K562 (cell line): ENCODE measurements around the gene CNGA1.

Source experiments
- BACH1 ChIP-seq: fragments of 200-800 bp; sonication (Bioruptor generic); IDR thresholded peaks from 2 replicates; pipeline ENCODE4 v1.6.1; 2016; ENCODE audit warnings: missing genetic modification characterization, missing compliant biosample characterization
- CHD4 ChIP-seq: fragments of 200-600 bp; sonication (generic); IDR thresholded peaks from 3 replicates; pipeline ENCODE4 v1.6.1; 2012; ENCODE audit warnings: low read depth, mild to moderate bottlenecking, mixed read lengths, low read length, inconsistent platforms; ENCODE audit not compliant: insufficient read depth, insufficient replicate concordance, poor library complexity, severe bottlenecking
- FOSL1 ChIP-seq: fragments of 200-800 bp; sonication (Bioruptor generic); conservative IDR thresholded peaks from 2 replicates; pipeline ENCODE4 v1.6.1; 2016; ENCODE audit warnings: missing genetic modification characterization, missing compliant biosample characterization
- GABPB1 ChIP-seq: sonication (generic); formaldehyde crosslinking; IDR thresholded peaks from 2 replicates; pipeline ENCODE4 v1.8.0; 2022; ENCODE audit warnings: mild to moderate bottlenecking, missing genetic modification reagents
- HDGF ChIP-seq: fragments of 450-650 bp; IDR thresholded peaks from 2 replicates; pipeline ENCODE4 v1.6.1; 2016
- MYC ChIP-seq, 2 experiments: fragments of 250-450 bp in 1 of 2; sonication (Bioruptor Pico) in 1 of 2; IDR thresholded peaks; 2 replicates each; pipeline versions ENCODE4 v1.5.1 to v1.6.1; 2012 to 2021; ENCODE audit warnings: low read depth in 2 of 2, borderline replicate concordance in 1 of 2, improper control_type of control experiment in 1 of 2, low read length in 1 of 2, mild to moderate bottlenecking in 1 of 2, moderate library complexity in 1 of 2
- POLR2A ChIP-seq: fragments of 450-650 bp; conservative IDR thresholded peaks from 2 replicates; pipeline ENCODE4 v1.6.1; 2016
- RBM34 ChIP-seq: fragments of 200-400 bp; formaldehyde crosslinking; IDR thresholded peaks from 2 replicates; pipeline ENCODE4 v1.6.1; 2018; ENCODE audit warnings: low read length, borderline replicate concordance; ENCODE audit not compliant: insufficient read depth
- RFX5 ChIP-seq: IDR thresholded peaks from 2 replicates; pipeline ENCODE4 v1.6.1; 2011; ENCODE audit warnings: low read depth, mild to moderate bottlenecking, improper control_type of control experiment, low read length
- SIRT6 ChIP-seq: IDR thresholded peaks from one replicate; pipeline ENCODE4 v1.6.1; 2012; ENCODE audit warnings: low read depth, mild to moderate bottlenecking, control low read depth, inconsistent platforms, low read length, moderate library complexity
- SP1 ChIP-seq: sonication (generic); formaldehyde crosslinking; IDR thresholded peaks from 2 replicates; pipeline ENCODE4 v1.8.1; 2022; ENCODE audit warnings: mild to moderate bottlenecking, missing genetic modification reagents
- TAF15 ChIP-seq: fragments of 200-400 bp; formaldehyde crosslinking; IDR thresholded peaks from 2 replicates; pipeline ENCODE4 v1.6.1; 2017; ENCODE audit warnings: mild to moderate bottlenecking, low read depth, low read length, moderate library complexity
- ZZZ3 ChIP-seq: fragments of 450-650 bp; IDR thresholded peaks from 2 replicates; pipeline ENCODE4 v1.6.1; 2016; ENCODE audit warnings: antibody characterized with exemption, mild to moderate bottlenecking, moderate library complexity

GRCh38 chr4:48016141-48017107 is at the start of gene CNGA1, which contains the start of gene NIPAL1:
- TF ChIP-seq SP1 (CRISPR knock-in tag): peak; percentile 54; the same call in 1 of the 2 replicates
- TF ChIP-seq POLR2A: no peak
- no peak for TF ChIP-seq SIRT6
- TF ChIP-seq TAF15: no peak
- no peak for TF ChIP-seq FOSL1 (tag)
- TF ChIP-seq RFX5: no peak
- no peak for TF ChIP-seq MYC (IDR thresholded peaks at IDR 0.05; ENCODE audit: low read depth, low read length)
- no peak for TF ChIP-seq MYC (CRISPR knock-in tag; IDR thresholded peaks at IDR 0.05; ENCODE audit: borderline replicate concordance, low read depth)
- no peak for TF ChIP-seq RBM34
- TF ChIP-seq ZZZ3: no peak
- no peak for TF ChIP-seq HDGF
- no peak for TF ChIP-seq CHD4
- TF ChIP-seq BACH1: no peak
- TF ChIP-seq GABPB1 (CRISPR knock-in tag): 0 out of 2 replicates have a peak, but pooled peaks have one; percentile 29
